Endothelial cell (in vitro differentiated cells): ENCODE results near the gene MOV10L1. TPM values are rescaled to one million over a fixed set of nuclear protein-coding genes. Genes with fewer than 3 reads are reported as not detected.

Experiments used
- DNase-seq: peaks from one replicate; pipeline ENCODE4 v3.0.0; 2021; ENCODE audit warnings: low spot score
- H3K27ac Mint-ChIP-seq: one replicate; pipeline ENCODE4 v1.8.0; 2021; ENCODE audit warnings: mixed read lengths, inconsistent platforms; ENCODE audit not compliant: unreplicated experiment
- H3K27me3 Mint-ChIP-seq: one replicate; pipeline ENCODE4 v1.8.0; 2021; ENCODE audit warnings: mild to moderate bottlenecking, moderate library complexity, mixed read lengths, inconsistent platforms; ENCODE audit not compliant: unreplicated experiment
- H3K36me3 Mint-ChIP-seq: one replicate; pipeline ENCODE4 v1.8.0; 2021; ENCODE audit warnings: mild to moderate bottlenecking, low read depth, mixed read lengths, inconsistent platforms; ENCODE audit not compliant: unreplicated experiment
- H3K4me1 Mint-ChIP-seq: one replicate; pipeline ENCODE4 v1.8.0; 2021; ENCODE audit warnings: mild to moderate bottlenecking, mixed read lengths, inconsistent platforms; ENCODE audit not compliant: unreplicated experiment
- H3K4me3 Mint-ChIP-seq: one replicate; pipeline ENCODE4 v1.8.0; 2021; ENCODE audit warnings: mild to moderate bottlenecking, mixed read lengths, inconsistent platforms; ENCODE audit not compliant: unreplicated experiment
- H3K9me3 Mint-ChIP-seq: one replicate; pipeline ENCODE4 v1.8.0; 2021; ENCODE audit warnings: mixed read lengths, inconsistent platforms; ENCODE audit not compliant: unreplicated experiment
- CTCF ChIP-seq: fragments of 200-600 bp; sonication (generic); IDR thresholded peaks from one replicate; pipeline ENCODE4 v1.5.0; 2021; ENCODE audit warnings: antibody characterized with exemption; ENCODE audit not compliant: unreplicated experiment
- total RNA-seq: library from RNA; stranded (reverse); fragmentation: NEBNext Ultra II Directional; extraction: Animal tissue kit (Norgen Biotek cat#: 25700); gene quantifications from one replicate; pipeline ENCODE4 v1.2.1, GENCODE V29; 2021; ENCODE audit not compliant: unreplicated experiment

The MOV10L1 gene
- total RNA-seq, 1 donor from 2014 or later, result not detected

- peak; percentile 42 for DNase-seq
- H3K4me1 Mint-ChIP-seq, result peaks cover 2% of the 10 kb centered on the region
- peaks cover 1% of the 10 kb centered on the region for H3K27me3 Mint-ChIP-seq
- no peaks in the 10 kb centered on the region for H3K36me3 Mint-ChIP-seq
- no peak overlapping the region for H3K4me3 Mint-ChIP-seq
- no peak for TF ChIP-seq CTCF
- H3K27ac Mint-ChIP-seq, result no peak overlapping the region
- H3K9me3 Mint-ChIP-seq, result no peaks in the 10 kb centered on the region
Observed at GRCh38 chr22:50141891-50142363, 52.1 kb downstream of the MOV10L1 start.

GRCh38 chr22:50143096-50143495 is 53.3 kb downstream of the MOV10L1 start:
- peaks cover 1% of the 10 kb centered on the region for H3K27me3 Mint-ChIP-seq
- H3K4me3 Mint-ChIP-seq, result no peak overlapping the region
- no peaks in the 10 kb centered on the region for H3K36me3 Mint-ChIP-seq
- peaks cover 2% of the 10 kb centered on the region for H3K4me1 Mint-ChIP-seq
- no peak for DNase-seq
- no peak for TF ChIP-seq CTCF
- H3K9me3 Mint-ChIP-seq, result no peaks in the 10 kb centered on the region
- no peak overlapping the region for H3K27ac Mint-ChIP-seq

GRCh38 chr22:50144005-50144614 is 54.3 kb downstream of the MOV10L1 start:
- TF ChIP-seq CTCF, result no peak
- Mint-ChIP-seq H3K36me3 (no peaks in the 10 kb centered on the region), H3K9me3 (no peaks in the 10 kb centered on the region), H3K27ac (no peak overlapping the region), H3K4me3 (no peak overlapping the region), H3K4me1 (peaks cover 2% of the 10 kb centered on the region), H3K27me3 (peaks cover 1% of the 10 kb centered on the region)
- DNase-seq, result no peak

- no peak for DNase-seq
- Mint-ChIP-seq H3K36me3 (no peaks in the 10 kb centered on the region), H3K4me1 (peaks cover 2% of the 10 kb centered on the region), H3K27me3 (peaks cover 3% of the 10 kb centered on the region), H3K4me3 (no peak overlapping the region), H3K9me3 (no peaks in the 10 kb centered on the region), H3K27ac (no peak overlapping the region)
- TF ChIP-seq CTCF, result no peak
Observed at GRCh38 chr22:50145721-50146438, 56.1 kb downstream of the MOV10L1 start.
